Activated T-cell treated with anti-CD3 and anti-CD28 coated beads, Interleukin-2, amount 50 U/mL, for 72 hours (primary cell): Measurements from ENCODE around the gene MRPL3. TPM values are rescaled to one million over a fixed set of nuclear protein-coding genes. Genes with fewer than 3 reads are reported as not detected.

Source experiments
- ATAC-seq, 2 donors: fragments of 150-1000 bp; cut with Tn5 transposase; replicated peaks in 1 of 2; 2 replicates each; pipeline ENCODE4 v1.10.0; 2021; ENCODE audit warnings: moderate library complexity in 2 of 2, mild to moderate bottlenecking in 1 of 2
- DNase-seq, 2 donors: peaks; one replicate each; pipeline ENCODE4 v3.0.0; 2021 to 2022; ENCODE audit warnings: mixed read lengths in 1 of 2
- H3K27ac Mint-ChIP-seq: one replicate; pipeline ENCODE4 v1.8.0; 2022; ENCODE audit warnings: mild to moderate bottlenecking, moderate library complexity, mixed read lengths
- H3K27me3 Mint-ChIP-seq: one replicate; pipeline ENCODE4 v1.8.0; 2022; ENCODE audit warnings: low read depth, mixed read lengths
- H3K36me3 Mint-ChIP-seq, 2 donors: one replicate each; pipeline ENCODE4 v1.8.0; 2022; ENCODE audit warnings: mixed read lengths in 2 of 2, mild to moderate bottlenecking in 1 of 2; ENCODE audit not compliant: insufficient read depth in 2 of 2
- H3K4me1 Mint-ChIP-seq: one replicate; pipeline ENCODE4 v1.8.0; 2022; ENCODE audit warnings: low read depth, mixed read lengths
- H3K4me3 Mint-ChIP-seq, 2 donors: one replicate each; pipeline ENCODE4 v1.8.0; 2022; ENCODE audit warnings: mild to moderate bottlenecking in 2 of 2, mixed read lengths in 2 of 2, moderate library complexity in 2 of 2
- H3K9me3 Mint-ChIP-seq, 2 donors: one replicate each; pipeline ENCODE4 v1.8.0; 2022; ENCODE audit warnings: mixed read lengths in 2 of 2
- total RNA-seq, 2 donors: library from RNA; stranded (reverse); gene quantifications; one replicate each; pipeline ENCODE4 v1.2.3, GENCODE V29; 2022

MRPL3 gene
- total RNA-seq, 2 donors from 2014 or later: 110 to 139 TPM

- H3K4me3 Mint-ChIP-seq: no peak overlapping the region
- H3K27ac Mint-ChIP-seq: no peak overlapping the region
- ATAC-seq (no peak), DNase-seq (no peak)
- no peaks in the 10 kb centered on the region for H3K36me3 Mint-ChIP-seq
- H3K27me3 Mint-ChIP-seq: no peaks in the 10 kb centered on the region
- H3K9me3 Mint-ChIP-seq: no peaks in the 10 kb centered on the region
- no peaks in the 10 kb centered on the region for H3K4me1 Mint-ChIP-seq
Observed at GRCh38 chr3:131432441-131432840, 70.3 kb downstream of the MRPL3 start.

GRCh38 chr3:131431754-131432153 lies 71.0 kb downstream of the MRPL3 start:
- Mint-ChIP-seq H3K4me1 (no peaks in the 10 kb centered on the region), H3K4me3 (no peak overlapping the region), H3K36me3 (no peaks in the 10 kb centered on the region), H3K27me3 (no peaks in the 10 kb centered on the region), H3K9me3 (no peaks in the 10 kb centered on the region), H3K27ac (no peak overlapping the region)
- DNase-seq: no peak
- ATAC-seq: no peak

- H3K4me3 Mint-ChIP-seq: no peak overlapping the region
- H3K4me1 Mint-ChIP-seq: no peaks in the 10 kb centered on the region
- no peak for ATAC-seq
- H3K36me3 Mint-ChIP-seq: no peaks in the 10 kb centered on the region
- no peak overlapping the region for H3K27ac Mint-ChIP-seq
- no peak for DNase-seq
- peaks cover 5% of the 10 kb centered on the region for H3K27me3 Mint-ChIP-seq
- H3K9me3 Mint-ChIP-seq: no peaks in the 10 kb centered on the region
Observed at GRCh38 chr3:131427226-131427625, 75.5 kb downstream of the MRPL3 start.

- no peak for ATAC-seq
- no peak overlapping the region for H3K4me3 Mint-ChIP-seq
- H3K36me3 Mint-ChIP-seq: no peaks in the 10 kb centered on the region
- no peak for DNase-seq
- H3K9me3 Mint-ChIP-seq: peaks cover 3% of the 10 kb centered on the region in 2 donors
- no peak overlapping the region for H3K27ac Mint-ChIP-seq
- H3K27me3 Mint-ChIP-seq: peaks cover 5% of the 10 kb centered on the region
- no peaks in the 10 kb centered on the region for H3K4me1 Mint-ChIP-seq
Observed at GRCh38 chr3:131421957-131422498, 80.7 kb downstream of the MRPL3 start.

GRCh38 chr3:131421301-131421700 lies 81.5 kb downstream of the MRPL3 start:
- H3K4me1 Mint-ChIP-seq: no peaks in the 10 kb centered on the region
- no peak for DNase-seq
- H3K27ac Mint-ChIP-seq: no peak overlapping the region
- no peaks in the 10 kb centered on the region for H3K36me3 Mint-ChIP-seq
- H3K27me3 Mint-ChIP-seq: peaks cover 5% of the 10 kb centered on the region
- no peak overlapping the region for H3K4me3 Mint-ChIP-seq
- ATAC-seq: no peak
- peaks cover 3% of the 10 kb centered on the region in 2 donors for H3K9me3 Mint-ChIP-seq

GRCh38 chr3:131417751-131418150 lies 85.0 kb downstream of the MRPL3 start:
- H3K9me3 Mint-ChIP-seq: peaks cover 3 to 8% of the 10 kb centered on the region in 2 donors
- ATAC-seq (no peak), DNase-seq (no peak)

More at GRCh38 chr3:131417751-131418150, 85.0 kb downstream of the MRPL3 start:
- Mint-ChIP-seq H3K27me3 (no peaks in the 10 kb centered on the region), H3K4me3 (no peak overlapping the region), H3K27ac (no peak overlapping the region), H3K4me1 (no peaks in the 10 kb centered on the region), H3K36me3 (no peaks in the 10 kb centered on the region)

Other genes starting within 250 kb of the MRPL3 start
- 1 to 10 TPM; 8.8 to 9.3 TPM for gene NUDT16, start 121.2 kb downstream of the MRPL3 start, total RNA-seq